ENCODE data around the gene SPDYE1.

The SPDYE1 gene

DNA sequence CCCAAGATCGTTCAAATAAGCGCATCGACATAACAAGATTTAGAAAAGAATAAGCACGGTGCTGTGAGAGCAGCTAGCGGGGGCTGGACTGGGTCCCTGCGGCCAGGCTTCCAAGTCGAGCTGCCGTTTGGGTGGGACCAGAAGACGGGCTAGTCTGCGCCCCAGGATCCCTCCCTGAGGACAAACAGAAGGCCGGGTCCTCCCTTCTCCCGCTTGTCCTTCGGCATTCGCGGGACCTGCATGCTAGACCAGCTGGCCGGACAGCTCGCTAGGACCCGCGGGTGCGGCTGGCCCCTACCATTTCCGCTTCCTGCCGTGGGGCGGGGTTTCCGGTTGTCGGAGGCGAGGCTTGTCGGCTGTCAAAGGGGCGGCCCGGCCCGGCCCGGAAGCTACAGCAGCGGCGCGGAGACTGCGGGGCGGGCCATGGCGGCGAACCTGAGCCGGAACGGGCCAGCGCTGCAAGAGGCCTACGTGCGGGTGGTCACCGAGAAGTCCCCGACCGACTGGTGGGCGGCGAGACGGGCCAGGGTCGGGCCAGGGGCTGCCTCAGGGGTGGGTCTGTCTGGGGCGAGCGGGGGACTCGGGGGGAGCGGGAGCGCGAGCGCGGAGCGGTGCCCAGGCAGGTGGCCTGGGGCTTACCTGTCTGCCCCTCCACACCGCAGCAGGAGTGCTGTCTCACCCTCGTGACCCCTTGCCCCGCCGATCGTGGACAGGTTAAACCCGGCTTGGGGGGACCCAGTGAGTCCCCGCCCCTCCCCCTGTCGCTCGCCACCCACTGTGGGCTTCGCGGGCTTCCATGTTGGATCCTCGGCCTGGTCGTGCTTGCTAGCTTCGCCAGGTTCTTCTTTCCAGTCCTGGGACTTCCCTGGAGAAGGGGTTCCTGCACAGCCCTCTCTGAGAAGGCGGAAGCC lies 46.9 kb downstream of the SPDYE1 start, which contains the start of gene DBNL (continued):
- TF ChIP-seq ZBTB8A (tag by site-specific recombination; IDR thresholded peaks at IDR 0.05) = 0 out of 2 replicates have a peak, but pooled peaks have one; percentile 9
- no peak for TF ChIP-seq HOXA7 (CRISPR knock-in tag; IDR thresholded peaks at IDR 0.05; ENCODE audit: borderline replicate concordance)
- TF ChIP-seq, protein P1, sequence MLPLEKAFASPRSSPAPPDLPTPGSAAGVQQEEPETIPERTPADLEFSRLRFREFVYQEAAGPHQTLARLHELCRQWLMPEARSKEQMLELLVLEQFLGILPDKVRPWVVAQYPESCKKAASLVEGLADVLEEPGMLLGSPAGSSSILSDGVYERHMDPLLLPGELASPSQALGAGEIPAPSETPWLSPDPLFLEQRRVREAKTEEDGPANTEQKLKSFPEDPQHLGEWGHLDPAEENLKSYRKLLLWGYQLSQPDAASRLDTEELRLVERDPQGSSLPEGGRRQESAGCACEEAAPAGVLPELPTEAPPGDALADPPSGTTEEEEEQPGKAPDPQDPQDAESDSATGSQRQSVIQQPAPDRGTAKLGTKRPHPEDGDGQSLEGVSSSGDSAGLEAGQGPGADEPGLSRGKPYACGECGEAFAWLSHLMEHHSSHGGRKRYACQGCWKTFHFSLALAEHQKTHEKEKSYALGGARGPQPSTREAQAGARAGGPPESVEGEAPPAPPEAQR (tag by site-specific recombination; IDR thresholded peaks at IDR 0.05) = no peak
- 0 out of 2 replicates have a peak, but pooled peaks have one; percentile 32 for TF ChIP-seq ZNF843 (tag by site-specific recombination; IDR thresholded peaks at IDR 0.05)
- no peak for TF ChIP-seq KLF16 (tag by site-specific recombination; IDR thresholded peaks at IDR 0.05)
- TF ChIP-seq, protein P2, sequence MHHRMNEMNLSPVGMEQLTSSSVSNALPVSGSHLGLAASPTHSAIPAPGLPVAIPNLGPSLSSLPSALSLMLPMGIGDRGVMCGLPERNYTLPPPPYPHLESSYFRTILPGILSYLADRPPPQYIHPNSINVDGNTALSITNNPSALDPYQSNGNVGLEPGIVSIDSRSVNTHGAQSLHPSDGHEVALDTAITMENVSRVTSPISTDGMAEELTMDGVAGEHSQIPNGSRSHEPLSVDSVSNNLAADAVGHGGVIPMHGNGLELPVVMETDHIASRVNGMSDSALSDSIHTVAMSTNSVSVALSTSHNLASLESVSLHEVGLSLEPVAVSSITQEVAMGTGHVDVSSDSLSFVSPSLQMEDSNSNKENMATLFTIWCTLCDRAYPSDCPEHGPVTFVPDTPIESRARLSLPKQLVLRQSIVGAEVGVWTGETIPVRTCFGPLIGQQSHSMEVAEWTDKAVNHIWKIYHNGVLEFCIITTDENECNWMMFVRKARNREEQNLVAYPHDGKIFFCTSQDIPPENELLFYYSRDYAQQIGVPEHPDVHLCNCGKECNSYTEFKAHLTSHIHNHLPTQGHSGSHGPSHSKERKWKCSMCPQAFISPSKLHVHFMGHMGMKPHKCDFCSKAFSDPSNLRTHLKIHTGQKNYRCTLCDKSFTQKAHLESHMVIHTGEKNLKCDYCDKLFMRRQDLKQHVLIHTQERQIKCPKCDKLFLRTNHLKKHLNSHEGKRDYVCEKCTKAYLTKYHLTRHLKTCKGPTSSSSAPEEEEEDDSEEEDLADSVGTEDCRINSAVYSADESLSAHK (tag by site-specific recombination; IDR thresholded peaks at IDR 0.05) = no peak
- no peak for TF ChIP-seq ZNF623 (tag by site-specific recombination; IDR thresholded peaks at IDR 0.05)
- TF ChIP-seq, protein P3, sequence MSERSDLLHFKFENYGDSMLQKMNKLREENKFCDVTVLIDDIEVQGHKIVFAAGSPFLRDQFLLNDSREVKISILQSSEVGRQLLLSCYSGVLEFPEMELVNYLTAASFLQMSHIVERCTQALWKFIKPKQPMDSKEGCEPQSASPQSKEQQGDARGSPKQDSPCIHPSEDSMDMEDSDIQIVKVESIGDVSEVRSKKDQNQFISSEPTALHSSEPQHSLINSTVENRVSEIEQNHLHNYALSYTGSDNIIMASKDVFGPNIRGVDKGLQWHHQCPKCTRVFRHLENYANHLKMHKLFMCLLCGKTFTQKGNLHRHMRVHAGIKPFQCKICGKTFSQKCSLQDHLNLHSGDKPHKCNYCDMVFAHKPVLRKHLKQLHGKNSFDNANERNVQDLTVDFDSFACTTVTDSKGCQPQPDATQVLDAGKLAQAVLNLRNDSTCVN (tag by site-specific recombination; optimal IDR thresholded peaks at IDR 0.05) = peak; percentile 81
- TF ChIP-seq, protein P4, sequence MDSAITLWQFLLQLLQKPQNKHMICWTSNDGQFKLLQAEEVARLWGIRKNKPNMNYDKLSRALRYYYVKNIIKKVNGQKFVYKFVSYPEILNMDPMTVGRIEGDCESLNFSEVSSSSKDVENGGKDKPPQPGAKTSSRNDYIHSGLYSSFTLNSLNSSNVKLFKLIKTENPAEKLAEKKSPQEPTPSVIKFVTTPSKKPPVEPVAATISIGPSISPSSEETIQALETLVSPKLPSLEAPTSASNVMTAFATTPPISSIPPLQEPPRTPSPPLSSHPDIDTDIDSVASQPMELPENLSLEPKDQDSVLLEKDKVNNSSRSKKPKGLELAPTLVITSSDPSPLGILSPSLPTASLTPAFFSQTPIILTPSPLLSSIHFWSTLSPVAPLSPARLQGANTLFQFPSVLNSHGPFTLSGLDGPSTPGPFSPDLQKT (IDR thresholded peaks at IDR 0.05; ENCODE audit: borderline replicate concordance, low read depth, low read length) = peak; percentile 76; the same call in 1 of the 2 replicates
- peak; percentile 32; the same call in 1 of the 2 replicates for TF ChIP-seq ZBTB48 (tag by site-specific recombination; IDR thresholded peaks at IDR 0.05)
- TF ChIP-seq ZBTB20 (tag by site-specific recombination; IDR thresholded peaks at IDR 0.05) = peak; percentile 40
- no peak for TF ChIP-seq ZNF140 (tag by site-specific recombination; IDR thresholded peaks at IDR 0.05)
- TF ChIP-seq ZNF610 (tag by site-specific recombination; IDR thresholded peaks at IDR 0.05; ENCODE audit: borderline replicate concordance) = no peak
- TF ChIP-seq, protein P5, sequence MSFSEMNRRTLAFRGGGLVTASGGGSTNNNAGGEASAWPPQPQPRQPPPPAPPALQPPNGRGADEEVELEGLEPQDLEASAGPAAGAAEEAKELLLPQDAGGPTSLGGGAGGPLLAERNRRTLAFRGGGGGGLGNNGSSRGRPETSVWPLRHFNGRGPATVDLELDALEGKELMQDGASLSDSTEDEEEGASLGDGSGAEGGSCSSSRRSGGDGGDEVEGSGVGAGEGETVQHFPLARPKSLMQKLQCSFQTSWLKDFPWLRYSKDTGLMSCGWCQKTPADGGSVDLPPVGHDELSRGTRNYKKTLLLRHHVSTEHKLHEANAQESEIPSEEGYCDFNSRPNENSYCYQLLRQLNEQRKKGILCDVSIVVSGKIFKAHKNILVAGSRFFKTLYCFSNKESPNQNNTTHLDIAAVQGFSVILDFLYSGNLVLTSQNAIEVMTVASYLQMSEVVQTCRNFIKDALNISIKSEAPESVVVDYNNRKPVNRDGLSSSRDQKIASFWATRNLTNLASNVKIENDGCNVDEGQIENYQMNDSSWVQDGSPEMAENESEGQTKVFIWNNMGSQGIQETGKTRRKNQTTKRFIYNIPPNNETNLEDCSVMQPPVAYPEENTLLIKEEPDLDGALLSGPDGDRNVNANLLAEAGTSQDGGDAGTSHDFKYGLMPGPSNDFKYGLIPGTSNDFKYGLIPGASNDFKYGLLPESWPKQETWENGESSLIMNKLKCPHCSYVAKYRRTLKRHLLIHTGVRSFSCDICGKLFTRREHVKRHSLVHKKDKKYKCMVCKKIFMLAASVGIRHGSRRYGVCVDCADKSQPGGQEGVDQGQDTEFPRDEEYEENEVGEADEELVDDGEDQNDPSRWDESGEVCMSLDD (tag by site-specific recombination; IDR thresholded peaks at IDR 0.05) = peak; percentile 45; the same call in 1 of the 2 replicates
- TF ChIP-seq ZEB2 (tag by site-specific recombination; IDR thresholded peaks at IDR 0.05) = 0 out of 2 replicates have a peak, but pooled peaks have one; percentile 30
- TF ChIP-seq ZNF19 (tag by site-specific recombination; IDR thresholded peaks at IDR 0.05; ENCODE audit: low read depth) = no peak
- TF ChIP-seq ZNF660 (tag by site-specific recombination; IDR thresholded peaks at IDR 0.05) = peak; percentile 74; the same call in 1 of the 2 replicates
- peak; percentile 98 for TF ChIP-seq SP2 (tag by site-specific recombination; IDR thresholded peaks at IDR 0.05)
- peak; percentile 80 for TF ChIP-seq KLF8 (tag by site-specific recombination; IDR thresholded peaks at IDR 0.05)
- no peak; the same call in 1 of the 2 replicates for TF ChIP-seq ZFHX2 (tag by site-specific recombination; conservative IDR thresholded peaks at IDR 0.05)
- TF ChIP-seq, protein P6, sequence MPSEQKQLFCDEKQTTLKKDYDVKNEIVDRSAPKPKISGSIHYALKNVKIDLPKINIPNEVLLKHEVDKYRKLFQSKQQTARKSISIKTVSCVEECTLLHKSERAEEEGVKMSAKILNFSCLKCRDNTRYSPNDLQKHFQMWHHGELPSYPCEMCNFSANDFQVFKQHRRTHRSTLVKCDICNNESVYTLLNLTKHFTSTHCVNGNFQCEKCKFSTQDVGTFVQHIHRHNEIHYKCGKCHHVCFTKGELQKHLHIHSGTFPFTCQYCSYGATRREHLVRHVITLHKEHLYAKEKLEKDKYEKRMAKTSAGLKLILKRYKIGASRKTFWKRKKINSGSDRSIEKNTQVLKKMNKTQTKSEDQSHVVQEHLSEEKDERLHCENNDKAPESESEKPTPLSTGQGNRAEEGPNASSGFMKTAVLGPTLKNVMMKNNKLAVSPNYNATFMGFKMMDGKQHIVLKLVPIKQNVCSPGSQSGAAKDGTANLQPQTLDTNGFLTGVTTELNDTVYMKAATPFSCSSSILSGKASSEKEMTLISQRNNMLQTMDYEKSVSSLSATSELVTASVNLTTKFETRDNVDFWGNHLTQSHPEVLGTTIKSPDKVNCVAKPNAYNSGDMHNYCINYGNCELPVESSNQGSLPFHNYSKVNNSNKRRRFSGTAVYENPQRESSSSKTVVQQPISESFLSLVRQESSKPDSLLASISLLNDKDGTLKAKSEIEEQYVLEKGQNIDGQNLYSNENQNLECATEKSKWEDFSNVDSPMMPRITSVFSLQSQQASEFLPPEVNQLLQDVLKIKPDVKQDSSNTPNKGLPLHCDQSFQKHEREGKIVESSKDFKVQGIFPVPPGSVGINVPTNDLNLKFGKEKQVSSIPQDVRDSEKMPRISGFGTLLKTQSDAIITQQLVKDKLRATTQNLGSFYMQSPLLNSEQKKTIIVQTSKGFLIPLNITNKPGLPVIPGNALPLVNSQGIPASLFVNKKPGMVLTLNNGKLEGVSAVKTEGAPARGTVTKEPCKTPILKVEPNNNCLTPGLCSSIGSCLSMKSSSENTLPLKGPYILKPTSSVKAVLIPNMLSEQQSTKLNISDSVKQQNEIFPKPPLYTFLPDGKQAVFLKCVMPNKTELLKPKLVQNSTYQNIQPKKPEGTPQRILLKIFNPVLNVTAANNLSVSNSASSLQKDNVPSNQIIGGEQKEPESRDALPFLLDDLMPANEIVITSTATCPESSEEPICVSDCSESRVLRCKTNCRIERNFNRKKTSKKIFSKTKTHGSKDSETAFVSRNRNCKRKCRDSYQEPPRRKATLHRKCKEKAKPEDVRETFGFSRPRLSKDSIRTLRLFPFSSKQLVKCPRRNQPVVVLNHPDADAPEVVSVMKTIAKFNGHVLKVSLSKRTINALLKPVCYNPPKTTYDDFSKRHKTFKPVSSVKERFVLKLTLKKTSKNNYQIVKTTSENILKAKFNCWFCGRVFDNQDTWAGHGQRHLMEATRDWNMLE (tag by site-specific recombination; conservative IDR thresholded peaks at IDR 0.05; ENCODE audit: low read depth) = peak; percentile 87
- peak; percentile 77 for TF ChIP-seq YY2 (tag by site-specific recombination; IDR thresholded peaks at IDR 0.05)
